Mesenchymal stem cell (in vitro differentiated cells and primary cell): ENCODE data around the gene TMX3. TPM values are rescaled to one million over a fixed set of nuclear protein-coding genes. Genes with fewer than 3 reads are reported as not detected.

Experiments
- DNase-seq: peaks from one replicate; pipeline ENCODE4 v3.0.0-alpha.2; 2013
- H2AFZ ChIP-seq: one replicate; pipeline ENCODE4 v1.6.1; 2013; ENCODE audit warnings: low read depth, mild to moderate bottlenecking, control low read depth, inconsistent platforms, low read length, moderate library complexity
- H2AK5ac ChIP-seq: 2 replicates; pipeline ENCODE4 v1.6.1; 2013; ENCODE audit warnings: low read length, moderate library complexity, mild to moderate bottlenecking, inconsistent platforms; ENCODE audit not compliant: severe bottlenecking
- H2BK120ac ChIP-seq: one replicate; pipeline ENCODE4 v1.6.1; 2013; ENCODE audit warnings: low read depth, mild to moderate bottlenecking, inconsistent platforms, low read length, moderate library complexity
- H2BK12ac ChIP-seq, 2 experiments: one replicate each; pipeline ENCODE4 v1.6.1; 2013; ENCODE audit warnings: inconsistent platforms in 2 of 2, low read length in 2 of 2, mild to moderate bottlenecking in 2 of 2, moderate library complexity in 2 of 2, control low read depth in 1 of 2
- H2BK15ac ChIP-seq: one replicate; pipeline ENCODE4 v1.6.1; 2013; ENCODE audit warnings: mild to moderate bottlenecking, low read depth, inconsistent platforms; ENCODE audit not compliant: poor library complexity, severe bottlenecking
- H2BK5ac ChIP-seq: 2 replicates; pipeline ENCODE4 v1.6.1; 2013; ENCODE audit warnings: low read depth, mild to moderate bottlenecking, low read length, control low read depth, inconsistent platforms; ENCODE audit not compliant: poor library complexity, severe bottlenecking
- H3K14ac ChIP-seq, 2 experiments: one replicate each; pipeline ENCODE4 v1.6.1; 2013; ENCODE audit warnings: inconsistent platforms in 2 of 2, low read length in 2 of 2, control low read depth in 1 of 2, mild to moderate bottlenecking in 1 of 2, moderate library complexity in 1 of 2
- H3K18ac ChIP-seq, 2 experiments: one replicate each; pipeline ENCODE4 v1.6.1; 2013; ENCODE audit warnings: inconsistent platforms in 2 of 2, low read length in 2 of 2, control low read depth in 1 of 2, low read depth in 1 of 2, mild to moderate bottlenecking in 1 of 2
- H3K23ac ChIP-seq, 2 experiments: one replicate each; pipeline ENCODE4 v1.6.1; 2013; ENCODE audit warnings: inconsistent platforms in 2 of 2, low read length in 2 of 2, mild to moderate bottlenecking in 2 of 2, moderate library complexity in 2 of 2, control low read depth in 1 of 2
- H3K27ac ChIP-seq: 2 replicates; pipeline ENCODE4 v1.5.1; 2013; ENCODE audit warnings: mild to moderate bottlenecking, moderate library complexity, low read length, control low read depth, inconsistent platforms; ENCODE audit not compliant: poor library complexity, severe bottlenecking
- H3K27me3 ChIP-seq, 2 experiments: 2 replicates each; pipeline versions ENCODE4 v1.6.1 to v1.7.0; 2013; ENCODE audit warnings: low read length in 2 of 2, mild to moderate bottlenecking in 2 of 2, moderate library complexity in 2 of 2, control low read depth in 1 of 2, inconsistent platforms in 1 of 2; ENCODE audit not compliant: control insufficient read depth in 1 of 2, insufficient read depth in 1 of 2
- H3K36me3 ChIP-seq, 2 experiments: 2 replicates each; pipeline versions ENCODE4 v1.6.1 to v1.7.0; 2013; ENCODE audit warnings: low read length in 2 of 2, control low read depth in 1 of 2, inconsistent platforms in 1 of 2, low read depth in 1 of 2, mild to moderate bottlenecking in 1 of 2; ENCODE audit not compliant: insufficient read depth in 2 of 2, control insufficient read depth in 1 of 2
- H3K4ac ChIP-seq, 2 experiments: one replicate each; pipeline ENCODE4 v1.6.1; 2013; ENCODE audit warnings: inconsistent platforms in 2 of 2, low read length in 2 of 2, mild to moderate bottlenecking in 2 of 2, moderate library complexity in 2 of 2, control low read depth in 1 of 2, low read depth in 1 of 2
- H3K4me1 ChIP-seq: 2 replicates; pipeline ENCODE4 v1.6.1; 2013; ENCODE audit warnings: low read depth, low read length, control low read depth; ENCODE audit not compliant: control insufficient read depth, insufficient read depth
- H3K4me2 ChIP-seq: 2 replicates; pipeline ENCODE4 v1.6.1; 2013; ENCODE audit warnings: low read length, mild to moderate bottlenecking, inconsistent platforms; ENCODE audit not compliant: poor library complexity, severe bottlenecking
- H3K4me3 ChIP-seq, 2 experiments: 2 replicates each; pipeline versions ENCODE4 v1.5.1 to v1.7.0; 2013; ENCODE audit warnings: low read length in 2 of 2, mild to moderate bottlenecking in 2 of 2, control low read depth in 1 of 2, low read depth in 1 of 2; ENCODE audit not compliant: insufficient read depth in 1 of 2
- H3K79me1 ChIP-seq: replicated peaks from 2 replicates; pipeline ENCODE4 v1.6.1; 2013; ENCODE audit warnings: mild to moderate bottlenecking, control low read depth, low read length, inconsistent platforms; ENCODE audit not compliant: poor library complexity, severe bottlenecking
- H3K9ac ChIP-seq: 2 replicates; pipeline ENCODE4 v1.7.0; 2013; ENCODE audit warnings: mild to moderate bottlenecking, low read length, moderate library complexity
- H3K9me3 ChIP-seq: 2 replicates; pipeline ENCODE4 v1.7.0; 2013; ENCODE audit warnings: mild to moderate bottlenecking, low read length; ENCODE audit not compliant: control insufficient read depth
- H4K8ac ChIP-seq: one replicate; pipeline ENCODE4 v1.6.1; 2013; ENCODE audit warnings: inconsistent platforms, mild to moderate bottlenecking, low read length, moderate library complexity
- H4K91ac ChIP-seq: one replicate; pipeline ENCODE4 v1.6.1; 2013; ENCODE audit warnings: mild to moderate bottlenecking, low read length, inconsistent platforms
- WGBS: methylation state at CpG from one replicate; pipeline ENCODE4 v1.1.7; 2013; ENCODE audit warnings: mixed read lengths; 5-methylcytosine and 5-hydroxymethylcytosine counted together
- polyA plus RNA-seq, 2 experiments: library from polyadenylated mRNA; stranded (reverse); fragments of 200-250 nt; gene quantifications; one replicate each; pipeline ENCODE4 v1.2.3, GENCODE V29; 2013

Gene TMX3, protein sequence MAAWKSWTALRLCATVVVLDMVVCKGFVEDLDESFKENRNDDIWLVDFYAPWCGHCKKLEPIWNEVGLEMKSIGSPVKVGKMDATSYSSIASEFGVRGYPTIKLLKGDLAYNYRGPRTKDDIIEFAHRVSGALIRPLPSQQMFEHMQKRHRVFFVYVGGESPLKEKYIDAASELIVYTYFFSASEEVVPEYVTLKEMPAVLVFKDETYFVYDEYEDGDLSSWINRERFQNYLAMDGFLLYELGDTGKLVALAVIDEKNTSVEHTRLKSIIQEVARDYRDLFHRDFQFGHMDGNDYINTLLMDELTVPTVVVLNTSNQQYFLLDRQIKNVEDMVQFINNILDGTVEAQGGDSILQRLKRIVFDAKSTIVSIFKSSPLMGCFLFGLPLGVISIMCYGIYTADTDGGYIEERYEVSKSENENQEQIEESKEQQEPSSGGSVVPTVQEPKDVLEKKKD
- 52.3 TPM for polyA plus RNA-seq (2013, experiment 1 of 2)
- polyA plus RNA-seq (2013, experiment 2 of 2), result 54.8 TPM

DNA sequence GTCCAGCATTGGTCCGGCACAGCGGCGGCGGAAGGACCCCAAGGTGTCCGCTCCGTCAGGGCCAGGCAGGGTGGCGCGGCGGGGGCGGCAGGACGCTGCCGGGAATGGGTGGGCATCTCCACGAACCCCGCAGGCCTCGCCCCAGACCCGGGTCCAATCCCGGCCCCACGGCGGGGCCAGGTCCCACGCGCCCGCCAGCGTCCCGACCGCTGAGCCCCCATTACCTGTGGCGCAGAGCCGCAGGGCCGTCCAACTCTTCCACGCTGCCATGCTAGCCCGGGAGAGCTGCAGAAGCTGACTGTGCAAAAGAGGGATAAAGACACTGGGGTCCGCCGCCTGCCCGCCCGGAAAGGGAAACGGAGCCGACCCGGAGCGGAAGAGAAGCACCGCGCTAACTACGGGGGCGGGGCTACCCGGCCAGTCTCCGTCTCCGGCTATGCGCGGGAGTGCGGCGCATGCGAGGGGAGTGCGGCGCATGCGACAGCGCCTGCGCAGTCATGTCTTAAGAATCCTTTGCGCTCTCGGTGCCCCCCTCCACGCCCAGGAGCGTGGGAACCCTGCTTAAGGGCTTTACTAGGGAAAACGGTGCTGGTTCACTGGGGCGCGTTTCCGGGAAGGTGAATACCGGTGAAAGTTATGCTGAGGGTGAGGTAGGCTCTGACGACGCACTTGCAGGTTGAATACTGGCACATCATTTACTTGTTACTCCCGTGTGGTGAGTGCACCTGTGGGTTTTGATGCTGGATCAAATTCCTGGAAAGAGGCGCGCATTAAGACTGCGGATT, at the start of gene TMX3:
TMX3 (minus strand) TSS at position 397 of the 785 bp plus-strand sequence; CDS start at position 270, 127 bp downstream.
- Histone ChIP-seq H2BK12ac (peak within 1 kb of the TSS in 1 of 2 experiments; percentile 10), H4K91ac (peak within 1 kb of the TSS; percentile 52), H2BK15ac (no peak within 1 kb of the TSS), H3K79me1 (peaks cover 18% of the 10 kb centered on the region), H3K4me3 (peak within 1 kb of the TSS; percentile 96 to 97), H3K4ac (peak within 1 kb of the TSS; percentile 31 to 95), H3K9ac (peak within 1 kb of the TSS; percentile 92), H3K27me3 (no peaks in the 10 kb centered on the region), H2AFZ (peak within 1 kb of the TSS; percentile 99), H3K36me3 (peaks cover 10 to 34% of the 10 kb centered on the region in 2 experiments), H3K18ac (peak within 1 kb of the TSS; percentile 94 to 95), H2BK120ac (peak within 1 kb of the TSS; percentile 88), H3K14ac (peak within 1 kb of the TSS in 1 of 2 experiments; percentile 99), H2AK5ac (no peak within 1 kb of the TSS), H3K4me1 (peaks cover 4% of the 10 kb centered on the region), H3K23ac (peak within 1 kb of the TSS in 1 of 2 experiments; percentile 81), H2BK5ac (peak within 1 kb of the TSS; percentile 50), H3K9me3 (no peaks in the 10 kb centered on the region), H3K27ac (peak within 1 kb of the TSS; percentile 43), H4K8ac (peak within 1 kb of the TSS; percentile 93), H3K4me2 (peak within 1 kb of the TSS; percentile 90)
- WGBS, result under 1% methylated on average over 69 of the region's 70 CpGs
- peak; percentile 93 for DNase-seq

DNA sequence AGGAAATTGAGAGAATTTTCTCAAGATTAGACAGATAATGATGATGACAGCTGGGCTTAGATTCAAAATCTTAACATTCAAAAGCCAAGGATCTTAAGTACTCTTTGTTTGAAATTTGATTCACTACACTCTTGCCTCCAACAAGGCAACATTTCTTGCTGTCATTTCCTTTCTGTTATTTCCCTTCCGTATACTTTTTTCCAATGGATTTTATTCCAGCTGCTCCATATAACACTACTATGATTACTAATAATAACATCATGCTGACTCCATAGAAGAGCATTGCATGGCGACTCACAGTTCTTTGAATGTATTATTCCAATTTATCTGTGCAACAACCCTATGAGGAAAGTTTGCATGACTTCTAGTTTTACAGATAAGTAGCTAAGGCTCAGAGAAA, 49.1 kb upstream of the TMX3 start:
- peak; percentile 22 for DNase-seq
- Histone ChIP-seq H4K91ac (no peak overlapping the region), H3K14ac (no peak overlapping the region), H2BK12ac (no peak overlapping the region), H3K79me1 (no peaks in the 10 kb centered on the region), H3K9me3 (peaks cover 12% of the 10 kb centered on the region), H3K4me2 (no peak overlapping the region), H3K36me3 (no peaks in the 10 kb centered on the region), H3K4me1 (no peaks in the 10 kb centered on the region), H3K4me3 (no peak overlapping the region), H2BK5ac (no peak overlapping the region), H3K4ac (no peak overlapping the region), H4K8ac (no peak overlapping the region), H2AFZ (no peak overlapping the region), H3K23ac (no peak overlapping the region), H3K9ac (peak overlapping the region; percentile 46), H2AK5ac (no peak overlapping the region), H2BK15ac (no peak overlapping the region), H3K27ac (no peak overlapping the region), H3K18ac (no peak overlapping the region), H3K27me3 (no peaks in the 10 kb centered on the region), H2BK120ac (no peak overlapping the region)
- 69% methylated on average over 2 of the region's 2 CpGs for WGBS

DNA sequence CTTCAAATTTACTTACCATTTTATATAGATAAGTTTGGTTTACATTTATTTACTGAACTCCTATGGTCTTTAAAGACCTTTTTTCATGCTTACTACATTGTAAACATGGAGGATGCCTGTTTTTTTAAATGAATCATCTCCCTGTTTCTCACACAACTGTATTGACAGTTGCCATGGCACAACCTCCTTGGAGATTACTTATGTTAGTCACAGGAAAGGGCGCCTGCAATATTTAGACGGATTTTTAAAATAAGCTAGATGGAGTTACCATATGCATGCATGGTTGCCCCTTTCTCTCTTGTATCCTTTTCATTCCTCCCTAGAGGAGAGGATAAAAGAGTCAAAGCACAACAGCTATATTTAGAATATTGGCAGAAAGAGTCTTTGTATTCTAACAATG, 48.2 kb upstream of the TMX3 start:
- H3K14ac ChIP-seq, result no peak overlapping the region
- no peak overlapping the region for H3K23ac ChIP-seq
- no peak overlapping the region for H3K27ac ChIP-seq
- peak overlapping the region; percentile 46 for H3K9ac ChIP-seq
- H3K4ac ChIP-seq, result no peak overlapping the region
- no peaks in the 10 kb centered on the region for H3K36me3 ChIP-seq
- no peak overlapping the region for H4K8ac ChIP-seq
- H3K4me2 ChIP-seq, result no peak overlapping the region
- 100% methylated on average over 2 of the region's 2 CpGs for WGBS
- no peak overlapping the region for H2AK5ac ChIP-seq
- H2BK12ac ChIP-seq, result no peak overlapping the region
- no peak overlapping the region for H2BK15ac ChIP-seq
- no peaks in the 10 kb centered on the region for H3K27me3 ChIP-seq
- peak; percentile 64 for DNase-seq
- no peak overlapping the region for H2BK120ac ChIP-seq
- no peak overlapping the region for H4K91ac ChIP-seq
- H2AFZ ChIP-seq, result no peak overlapping the region
- peaks cover 21% of the 10 kb centered on the region for H3K9me3 ChIP-seq
- no peak overlapping the region for H3K18ac ChIP-seq
- H3K4me3 ChIP-seq, result no peak overlapping the region
- no peak overlapping the region for H2BK5ac ChIP-seq
- no peaks in the 10 kb centered on the region for H3K4me1 ChIP-seq
- no peaks in the 10 kb centered on the region for H3K79me1 ChIP-seq

DNA sequence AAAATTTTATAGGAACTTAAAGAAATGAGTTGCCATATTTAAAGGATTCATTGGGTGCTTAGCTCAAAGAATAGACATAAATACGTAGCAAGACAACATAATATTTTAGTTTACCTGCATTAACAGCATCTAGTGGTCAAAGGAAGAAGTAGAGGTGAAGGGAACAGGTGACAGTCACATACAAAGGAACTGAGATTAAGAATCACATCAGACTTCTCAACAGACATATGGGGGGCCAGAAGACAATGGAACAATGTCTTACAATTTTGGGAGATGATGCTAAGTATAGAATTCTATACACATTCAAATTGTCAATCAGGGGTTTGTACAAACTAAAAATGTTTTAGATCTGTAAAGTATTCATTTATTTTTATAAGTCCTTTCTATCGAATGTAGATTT, 44.4 kb upstream of the TMX3 start:
- no peak overlapping the region for H3K18ac ChIP-seq
- no peak overlapping the region for H2BK5ac ChIP-seq
- no peak overlapping the region for H2AK5ac ChIP-seq
- H3K4ac ChIP-seq, result no peak overlapping the region
- H3K27me3 ChIP-seq, result no peaks in the 10 kb centered on the region
- no peak for DNase-seq
- H4K8ac ChIP-seq, result no peak overlapping the region
- H3K4me2 ChIP-seq, result no peak overlapping the region
- no peak overlapping the region for H3K9ac ChIP-seq
- no peaks in the 10 kb centered on the region for H3K36me3 ChIP-seq
- H3K23ac ChIP-seq, result no peak overlapping the region
- H2BK15ac ChIP-seq, result no peak overlapping the region
- H3K4me1 ChIP-seq, result no peaks in the 10 kb centered on the region
- H3K9me3 ChIP-seq, result peaks cover 21% of the 10 kb centered on the region
- WGBS, result 100% methylated on average over 1 of the region's 2 CpGs
- H2BK12ac ChIP-seq, result no peak overlapping the region
- no peak overlapping the region for H2AFZ ChIP-seq
- no peak overlapping the region for H3K4me3 ChIP-seq
- no peak overlapping the region for H2BK120ac ChIP-seq
- H3K79me1 ChIP-seq, result no peaks in the 10 kb centered on the region
- no peak overlapping the region for H3K14ac ChIP-seq
- H4K91ac ChIP-seq, result no peak overlapping the region
- H3K27ac ChIP-seq, result no peak overlapping the region
